H9 (cell line): ENCODE results near the gene ASCL3. TPM values are rescaled to one million over a fixed set of nuclear protein-coding genes. Genes with fewer than 3 reads are reported as not detected.

Experiments used
- DNase-seq: peaks from one replicate; pipeline ENCODE4 v3.0.0-alpha.2; 2017
- H2AFZ ChIP-seq: one replicate; pipeline ENCODE4 v1.6.1; 2013; ENCODE audit warnings: mild to moderate bottlenecking, low read length, control low read depth, moderate library complexity
- H2AK5ac ChIP-seq: 2 replicates; pipeline ENCODE4 v1.6.1; 2013; ENCODE audit warnings: low read length, control low read depth, mixed read lengths; ENCODE audit not compliant: insufficient read length
- H2BK120ac ChIP-seq: one replicate; pipeline ENCODE4 v1.6.1; 2013; ENCODE audit warnings: low read depth, mild to moderate bottlenecking, low read length, control low read depth, inconsistent platforms; ENCODE audit not compliant: poor library complexity, severe bottlenecking
- H2BK12ac ChIP-seq: 2 replicates; pipeline ENCODE4 v1.6.1; 2013; ENCODE audit warnings: low read length, control low read depth, mixed read lengths, low read depth; ENCODE audit not compliant: insufficient read length
- H2BK15ac ChIP-seq: 2 replicates; pipeline ENCODE4 v1.6.1; 2013; ENCODE audit warnings: low read depth, low read length, control low read depth
- H2BK20ac ChIP-seq: one replicate; pipeline ENCODE4 v1.6.1; 2013; ENCODE audit warnings: low read depth, mild to moderate bottlenecking, low read length, control low read depth, inconsistent platforms; ENCODE audit not compliant: poor library complexity, severe bottlenecking
- H2BK5ac ChIP-seq: 2 replicates; pipeline ENCODE4 v1.6.1; 2013; ENCODE audit warnings: low read length, control low read depth, mixed read lengths; ENCODE audit not compliant: insufficient read length
- H3K14ac ChIP-seq: 2 replicates; pipeline ENCODE4 v1.6.1; 2013; ENCODE audit warnings: low read length, control low read depth; ENCODE audit not compliant: insufficient read depth
- H3K18ac ChIP-seq: 2 replicates; pipeline ENCODE4 v1.6.1; 2013; ENCODE audit warnings: low read depth, mild to moderate bottlenecking, mixed read lengths, low read length, control low read depth; ENCODE audit not compliant: insufficient read length
- H3K23ac ChIP-seq: 2 replicates; pipeline ENCODE4 v1.6.1; 2013; ENCODE audit warnings: low read length, control low read depth, mixed read lengths, low read depth; ENCODE audit not compliant: insufficient read length
- H3K23me2 ChIP-seq: 2 replicates; pipeline ENCODE4 v1.6.1; 2013; ENCODE audit warnings: low read depth, mild to moderate bottlenecking, mixed read lengths, low read length, control low read depth; ENCODE audit not compliant: insufficient read length, poor library complexity, severe bottlenecking
- H3K27ac ChIP-seq: 2 replicates; pipeline ENCODE4 v1.5.1; 2013; ENCODE audit warnings: low read length, control low read depth, mixed read lengths, low read depth; ENCODE audit not compliant: insufficient read length
- H3K27me3 ChIP-seq: 2 replicates; pipeline ENCODE4 v1.6.1; 2013; ENCODE audit warnings: low read length, control low read depth, inconsistent platforms; ENCODE audit not compliant: insufficient read depth
- H3K4ac ChIP-seq: 2 replicates; pipeline ENCODE4 v1.6.1; 2013; ENCODE audit warnings: low read depth, mild to moderate bottlenecking, control low read depth, inconsistent platforms, low read length, moderate library complexity
- H3K4me1 ChIP-seq: 2 replicates; pipeline ENCODE4 v1.6.1; 2013; ENCODE audit warnings: low read length, control low read depth, inconsistent platforms; ENCODE audit not compliant: insufficient read depth
- H3K4me2 ChIP-seq: 2 replicates; pipeline ENCODE4 v1.6.1; 2013; ENCODE audit warnings: low read length, control low read depth, mixed read lengths; ENCODE audit not compliant: insufficient read length, insufficient read depth
- H3K56ac ChIP-seq: 2 replicates; pipeline ENCODE4 v1.6.1; 2013; ENCODE audit warnings: low read depth, mild to moderate bottlenecking, mixed read lengths, low read length, control low read depth; ENCODE audit not compliant: insufficient read length
- H3K79me1 ChIP-seq: 2 replicates; pipeline ENCODE4 v1.6.1; 2013; ENCODE audit warnings: low read depth, mild to moderate bottlenecking, moderate library complexity, low read length, control low read depth, inconsistent platforms; ENCODE audit not compliant: insufficient read depth, poor library complexity, severe bottlenecking
- H3K79me2 ChIP-seq: 2 replicates; pipeline ENCODE4 v1.6.1; 2013; ENCODE audit warnings: low read length, control low read depth, inconsistent platforms; ENCODE audit not compliant: insufficient read depth
- H3K9ac ChIP-seq: 2 replicates; pipeline ENCODE4 v1.6.1; 2013; ENCODE audit warnings: low read length, control low read depth, mixed read lengths; ENCODE audit not compliant: insufficient read length; ENCODE audit errors: extremely low read depth
- H3K9me3 ChIP-seq: one replicate; pipeline ENCODE4 v1.6.1; 2013; ENCODE audit warnings: low read depth, low read length, inconsistent platforms; ENCODE audit not compliant: control insufficient read depth
- H3T11ph ChIP-seq: one replicate; pipeline ENCODE4 v1.6.1; 2013; ENCODE audit warnings: mild to moderate bottlenecking, low read length, control low read depth, inconsistent platforms
- H4K20me1 ChIP-seq: one replicate; pipeline ENCODE4 v1.6.1; 2013; ENCODE audit not compliant: control insufficient read depth, insufficient read length, insufficient read depth
- H4K5ac ChIP-seq: 2 replicates; pipeline ENCODE4 v1.6.1; 2013; ENCODE audit warnings: low read depth, mild to moderate bottlenecking, mixed read lengths, low read length, control low read depth; ENCODE audit not compliant: insufficient read length
- H4K8ac ChIP-seq: replicated peaks from 2 replicates; pipeline ENCODE4 v1.6.1; 2013; ENCODE audit warnings: low read length, control low read depth, mixed read lengths, low read depth; ENCODE audit not compliant: insufficient read length
- H4K91ac ChIP-seq: 2 replicates; pipeline ENCODE4 v1.6.1; 2013; ENCODE audit warnings: low read depth, mild to moderate bottlenecking, moderate library complexity, mixed read lengths, low read length, control low read depth; ENCODE audit not compliant: insufficient read length
- H3K27ac Mint-ChIP-seq, 3 experiments: 2 replicates in 2 of 3; 3 replicates in 1 of 3; pipeline ENCODE4 v1.8.0; 2020 to 2021; ENCODE audit warnings: mixed read lengths in 3 of 3, mild to moderate bottlenecking in 1 of 3, moderate library complexity in 1 of 3
- H3K27me3 Mint-ChIP-seq: 2 replicates; pipeline ENCODE4 v1.8.0; 2021; ENCODE audit warnings: low read depth, mild to moderate bottlenecking, moderate library complexity, mixed read lengths
- H3K36me3 Mint-ChIP-seq, 3 experiments: 2 replicates in 2 of 3; 3 replicates in 1 of 3; pipeline ENCODE4 v1.8.0; 2020 to 2021; ENCODE audit warnings: low read depth in 3 of 3, mixed read lengths in 3 of 3; ENCODE audit not compliant: insufficient read depth in 1 of 3
- H3K4me1 Mint-ChIP-seq, 2 experiments: 2 replicates each; pipeline ENCODE4 v1.8.0; 2020; ENCODE audit warnings: mixed read lengths in 2 of 2
- H3K4me3 Mint-ChIP-seq, 2 experiments: 2 replicates in 1 of 2; 3 replicates in 1 of 2; pipeline ENCODE4 v1.8.0; 2020 to 2021; ENCODE audit warnings: mild to moderate bottlenecking in 2 of 2, mixed read lengths in 2 of 2, moderate library complexity in 1 of 2
- H3K9me3 Mint-ChIP-seq, 2 experiments: 2 replicates in 1 of 2; 3 replicates in 1 of 2; pipeline ENCODE4 v1.8.0; 2020; ENCODE audit warnings: mild to moderate bottlenecking in 2 of 2, mixed read lengths in 2 of 2, moderate library complexity in 1 of 2
- WGBS: extraction: QIAGEN DNeasy Blood & Tissue Kit; methylation state at CpG from one replicate; pipeline ENCODE4 v1.1.7; 2013; ENCODE audit warnings: missing lambda C conversion rate, low lambda C conversion rate, mixed read lengths; ENCODE audit not compliant: insufficient read length; ENCODE audit errors: extremely low coverage; 5-methylcytosine and 5-hydroxymethylcytosine counted together
- total RNA-seq: library from RNA; stranded (reverse); gene quantifications from 2 replicates; pipeline ENCODE4 v1.2.1, GENCODE V29; 2021
- TF ChIP-seq, protein P1 (sequence below): fragments of 200-600 bp; sonication (generic); conservative IDR thresholded peaks from 3 replicates; pipeline ENCODE4 v1.8.0; 2021; ENCODE audit warnings: antibody characterized with exemption, mild to moderate bottlenecking

The ASCL3 gene
- total RNA-seq, 1 experiment from 2014 or later, result not detected

DNA sequence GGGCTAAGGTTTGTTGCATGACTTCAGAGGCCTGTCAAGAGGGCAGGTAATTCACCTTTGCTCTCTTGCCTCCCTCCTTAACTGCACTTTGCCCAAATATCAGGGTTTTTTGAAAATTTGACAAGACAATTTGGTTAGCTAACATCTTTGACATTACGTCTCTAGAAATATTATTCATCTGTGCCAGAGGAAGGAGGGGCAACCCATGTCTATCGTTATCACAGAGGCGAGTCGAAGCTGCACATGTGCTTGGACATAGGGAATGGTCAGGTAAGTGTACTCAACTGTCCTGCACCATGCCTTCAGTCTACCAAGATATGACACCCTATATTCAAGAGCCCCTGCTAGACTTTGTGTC is 28.2 kb downstream of the ASCL3 start:
- Histone ChIP-seq H2BK15ac (no peak overlapping the region), H3K18ac (no peak overlapping the region), H3K27ac (no peak overlapping the region), H2AFZ (no peak overlapping the region), H3K4me1 (peaks cover 6% of the 10 kb centered on the region; the same call in 1 of the 2 replicates), H4K91ac (no peak overlapping the region), H2BK20ac (no peak overlapping the region), H3K9me3 (no peaks in the 10 kb centered on the region), H2BK5ac (no peak overlapping the region), H3K9ac (no peak overlapping the region), H2BK12ac (no peak overlapping the region), H3K23ac (no peak overlapping the region), H3K4ac (no peak overlapping the region), H3T11ph (no peak overlapping the region), H4K5ac (no peak overlapping the region), H3K14ac (no peak overlapping the region), H4K8ac (no peak overlapping the region), H3K56ac (no peak overlapping the region), H3K79me1 (no peaks in the 10 kb centered on the region), H2BK120ac (no peak overlapping the region), H3K4me2 (no peak overlapping the region), H3K23me2 (peaks cover 6% of the 10 kb centered on the region), H3K79me2 (no peaks in the 10 kb centered on the region; the same call in 1 of the 2 replicates), H4K20me1 (no peaks in the 10 kb centered on the region), H3K27me3 (no peaks in the 10 kb centered on the region; the same call in 1 of the 2 replicates), H2AK5ac (no peak overlapping the region)
- Mint-ChIP-seq H3K9me3 (no peaks in the 10 kb centered on the region), H3K27me3 (peaks cover 6% of the 10 kb centered on the region), H3K27ac (no peak overlapping the region), H3K36me3 (peaks cover 22 to 48% (median 45%) of the 10 kb centered on the region in 3 experiments), H3K4me3 (peak overlapping the region in 1 of 2 experiments; percentile 41; a peak in 1 of 5 replicates), H3K4me1 (peaks cover 29% of the 10 kb centered on the region in 2 experiments)
- no CpG with 5 or more reads among the region's 4 CpGs for WGBS
- TF ChIP-seq, protein P1, sequence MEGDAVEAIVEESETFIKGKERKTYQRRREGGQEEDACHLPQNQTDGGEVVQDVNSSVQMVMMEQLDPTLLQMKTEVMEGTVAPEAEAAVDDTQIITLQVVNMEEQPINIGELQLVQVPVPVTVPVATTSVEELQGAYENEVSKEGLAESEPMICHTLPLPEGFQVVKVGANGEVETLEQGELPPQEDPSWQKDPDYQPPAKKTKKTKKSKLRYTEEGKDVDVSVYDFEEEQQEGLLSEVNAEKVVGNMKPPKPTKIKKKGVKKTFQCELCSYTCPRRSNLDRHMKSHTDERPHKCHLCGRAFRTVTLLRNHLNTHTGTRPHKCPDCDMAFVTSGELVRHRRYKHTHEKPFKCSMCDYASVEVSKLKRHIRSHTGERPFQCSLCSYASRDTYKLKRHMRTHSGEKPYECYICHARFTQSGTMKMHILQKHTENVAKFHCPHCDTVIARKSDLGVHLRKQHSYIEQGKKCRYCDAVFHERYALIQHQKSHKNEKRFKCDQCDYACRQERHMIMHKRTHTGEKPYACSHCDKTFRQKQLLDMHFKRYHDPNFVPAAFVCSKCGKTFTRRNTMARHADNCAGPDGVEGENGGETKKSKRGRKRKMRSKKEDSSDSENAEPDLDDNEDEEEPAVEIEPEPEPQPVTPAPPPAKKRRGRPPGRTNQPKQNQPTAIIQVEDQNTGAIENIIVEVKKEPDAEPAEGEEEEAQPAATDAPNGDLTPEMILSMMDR, result no peak
- DNase-seq, result no peak
